K562 (cell line): ENCODE measurements around the gene JMJD1C. TPM values are rescaled to one million over a fixed set of nuclear protein-coding genes. Genes with fewer than 3 reads are reported as not detected.
A peak's percentile ranks its signal among the peaks of the same experiment; 100 is the strongest.

Experiments used
- BHLHE40 ChIP-seq: IDR thresholded peaks from 2 replicates; pipeline ENCODE4 v1.6.1; 2011; ENCODE audit warnings: low read length, improper control_type of control experiment
- CBX2 ChIP-seq: fragments of 200-600 bp; sonication (generic); IDR thresholded peaks from one replicate; pipeline ENCODE4 v1.6.1; 2012; ENCODE audit warnings: mild to moderate bottlenecking, low read length, inconsistent platforms; ENCODE audit not compliant: insufficient read depth, poor library complexity, severe bottlenecking
- FOSL1 ChIP-seq: fragments of 200-800 bp; sonication (Bioruptor generic); conservative IDR thresholded peaks from 2 replicates; pipeline ENCODE4 v1.6.1; 2016; ENCODE audit warnings: missing genetic modification characterization, missing compliant biosample characterization
- FOXP1 ChIP-seq: sonication (generic); formaldehyde crosslinking; IDR thresholded peaks from 2 replicates; pipeline ENCODE4 v1.8.0; 2022; ENCODE audit warnings: mild to moderate bottlenecking, missing genetic modification reagents
- GATAD2A ChIP-seq: fragments of 450-650 bp; IDR thresholded peaks from 2 replicates; pipeline ENCODE4 v1.6.1; 2017
- HINFP ChIP-seq: fragments of 450-650 bp; conservative IDR thresholded peaks from 2 replicates; pipeline ENCODE4 v1.6.1; 2016; ENCODE audit warnings: missing genetic modification characterization, low read depth, mild to moderate bottlenecking, control low read depth, missing compliant biosample characterization
- MTA2 ChIP-seq: fragments of 450-650 bp; IDR thresholded peaks from 2 replicates; pipeline ENCODE4 v1.6.1; 2016; ENCODE audit warnings: low read depth
- NR2C2 ChIP-seq, 2 experiments: fragments of 200-800 bp in 1 of 2; sonication (Bioruptor generic) in 1 of 2; sonication (generic) in 1 of 2; formaldehyde crosslinking in 1 of 2; IDR thresholded peaks; 2 replicates each; pipeline versions ENCODE4 v1.6.1 to v1.8.0; 2016 to 2022; ENCODE audit warnings: mild to moderate bottlenecking in 1 of 2, missing compliant biosample characterization in 1 of 2, missing genetic modification characterization in 1 of 2, missing genetic modification reagents in 1 of 2
- PHF21A ChIP-seq: fragments of 450-650 bp; IDR thresholded peaks from 2 replicates; pipeline ENCODE4 v1.6.1; 2017; ENCODE audit warnings: low read depth, borderline replicate concordance
- PHTF2 ChIP-seq: fragments of 250-450 bp; sonication (Bioruptor Pico); IDR thresholded peaks from 2 replicates; pipeline ENCODE4 v1.5.0; 2021; ENCODE audit warnings: mild to moderate bottlenecking
- PPARD ChIP-seq: fragments of 250-450 bp; sonication (Bioruptor Pico); IDR thresholded peaks from 2 replicates; pipeline ENCODE4 v1.8.0; 2022; ENCODE audit warnings: inconsistent platforms, mild to moderate bottlenecking, moderate library complexity
- PRMT5 ChIP-seq: sonication (generic); formaldehyde crosslinking; IDR thresholded peaks from 2 replicates; pipeline ENCODE4 v1.5.0; 2020; ENCODE audit warnings: missing genetic modification reagents
- RB1 ChIP-seq: fragments of 450-650 bp; IDR thresholded peaks from 2 replicates; pipeline ENCODE4 v1.6.1; 2017; ENCODE audit warnings: low read depth, mild to moderate bottlenecking
- RBM25 ChIP-seq: fragments of 200-400 bp; formaldehyde crosslinking; IDR thresholded peaks from 2 replicates; pipeline ENCODE4 v1.6.1; 2018; ENCODE audit warnings: low read length, low read depth, moderate library complexity; ENCODE audit not compliant: severe bottlenecking
- RBM39 ChIP-seq: fragments of 200-400 bp; formaldehyde crosslinking; optimal IDR thresholded peaks from 2 replicates; pipeline ENCODE3; 2018; ENCODE audit warnings: low read depth, low read length
- SMARCB1 ChIP-seq: IDR thresholded peaks from 2 replicates; pipeline ENCODE4 v1.6.1; 2011; ENCODE audit warnings: improper control_type of control experiment, low read depth; ENCODE audit not compliant: insufficient read length
- ZFP36 ChIP-seq: fragments of 150-350 bp; IDR thresholded peaks from 2 replicates; pipeline ENCODE4 v1.6.1; 2018; ENCODE audit warnings: low read length, low read depth; ENCODE audit not compliant: partially characterized antibody
- ZNF3 ChIP-seq: fragments of 250-450 bp; sonication (Bioruptor Pico); IDR thresholded peaks from 2 replicates; pipeline ENCODE4 v1.5.0; 2021; ENCODE audit warnings: mild to moderate bottlenecking, moderate library complexity
- ZNF316 ChIP-seq: fragments of 450-650 bp; IDR thresholded peaks from 2 replicates; pipeline ENCODE4 v1.6.1; 2016
- ZSCAN29 ChIP-seq: fragments of 450-650 bp; IDR thresholded peaks from 2 replicates; pipeline ENCODE4 v1.6.1; 2017
- polyA plus RNA-seq, 8 experiments: library from polyadenylated mRNA; depleted of rRNA in 4 of 8; stranded (reverse) in 5 of 8; unstranded in 3 of 8; fragments of >200 nt; fragmentation: Nextera tagmentation in 2 of 8; fragmentation: Illumina TruSeq in 1 of 8; extraction: Ambion mirVana in 2 of 8; extraction: Trizol in 1 of 8; gene quantifications; 2 replicates each; pipeline versions ENCODE4 v1.2.1 to v1.2.3, GENCODE V29; 2011 to 2014; ENCODE audit warnings: inconsistent platforms in 1 of 8, missing spikeins in 1 of 8
- total RNA-seq, 7 experiments: library from RNA; depleted of rRNA in 6 of 7; stranded (reverse); fragments of >200 nt in 6 of 7; fragmentation: Illumina TruSeq in 2 of 7; extraction: Trizol in 2 of 7; gene quantifications; 2 replicates each; pipeline versions ENCODE4 v1.2.1 to v1.2.3, GENCODE V29; 2011 to 2021; ENCODE audit warnings: low replicate concordance in 1 of 7
- TF ChIP-seq, protein P1 (sequence below): fragments of 200-800 bp; sonication (Bioruptor generic); IDR thresholded peaks from 2 replicates; pipeline ENCODE4 v1.6.1; 2017; ENCODE audit warnings: missing genetic modification characterization, missing compliant biosample characterization
- TF ChIP-seq, protein P2 (sequence below), 2 experiments: fragments of 450-650 bp in 1 of 2; IDR thresholded peaks; 2 replicates each; pipeline ENCODE4 v1.6.1; 2011 to 2017; ENCODE audit warnings: low read depth in 2 of 2, antibody characterized with exemption in 1 of 2, borderline replicate concordance in 1 of 2, low read length in 1 of 2, mild to moderate bottlenecking in 1 of 2, mixed read lengths in 1 of 2; ENCODE audit not compliant: control insufficient read depth in 1 of 2

The JMJD1C gene
- total and polyA plus RNA-seq, 9 of the 15 experiments (the other 6 are each of a cell fraction or from before 2014, with no cell fraction given): 25.3 to 68.0 (median 47.2) TPM

DNA sequence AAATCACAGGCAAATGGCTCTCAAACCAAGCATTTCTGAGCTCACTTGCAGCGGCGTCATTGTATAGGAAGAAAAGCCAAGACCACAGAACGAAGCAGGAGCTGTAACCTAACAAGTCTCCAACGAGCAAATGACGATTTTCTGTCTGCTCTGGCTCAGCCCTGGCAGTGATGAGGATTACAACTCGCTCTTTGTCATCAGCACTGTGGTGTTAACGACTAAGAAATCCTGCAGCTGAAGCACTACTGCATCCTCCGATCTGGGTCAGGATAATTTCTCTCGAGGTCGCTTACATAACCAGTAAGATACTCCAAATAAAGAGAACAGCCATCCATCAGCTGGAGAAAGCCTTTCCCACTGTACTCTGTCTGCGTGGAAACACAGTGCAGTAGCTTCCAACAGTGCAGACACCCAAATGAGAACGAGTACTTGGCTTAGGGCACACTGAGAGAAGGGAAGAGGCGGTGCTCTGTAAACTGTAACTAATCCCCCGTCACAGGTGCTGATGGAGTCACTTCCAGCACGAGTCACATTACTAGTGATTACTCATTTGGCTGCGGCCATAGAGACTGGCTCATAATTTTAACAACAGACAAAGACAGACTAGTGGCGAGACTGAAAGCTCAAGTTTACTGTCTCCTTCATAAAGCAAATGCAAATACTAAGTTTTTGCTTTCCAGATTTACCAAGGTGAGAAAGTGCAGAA lies 196.8 kb downstream of the JMJD1C start (continued):
- TF ChIP-seq FOSL1 (peak; percentile 98), GATAD2A (no peak; the same call in 1 of the 2 replicates), ZFP36 (no peak), PHTF2 (CRISPR knock-in tag) (no peak), PPARD (no peak), PHF21A (no peak), CBX2 (no peak), ZSCAN29 (0 out of 2 replicates have a peak, but pooled peaks have one; percentile 16), ZNF316 (no peak), NR2C2 (CRISPR knock-in tag; IDR thresholded peaks at IDR 0.05) (peak; percentile 27; the same call in 1 of the 2 replicates), NR2C2 (tag; IDR thresholded peaks at IDR 0.05) (peak; percentile 39; the same call in 1 of the 2 replicates), RBM25 (no peak), HINFP (tag) (no peak), PRMT5 (no peak), SMARCB1 (no peak), FOXP1 (CRISPR knock-in tag) (peak; percentile 81), ZNF3 (CRISPR knock-in tag) (no peak), RB1 (no peak; the same call in 1 of the 2 replicates), RBM39 (peak; percentile 89), BHLHE40 (peak; percentile 97), MTA2 (no peak; the same call in 1 of the 2 replicates)
- TF ChIP-seq, protein P1, sequence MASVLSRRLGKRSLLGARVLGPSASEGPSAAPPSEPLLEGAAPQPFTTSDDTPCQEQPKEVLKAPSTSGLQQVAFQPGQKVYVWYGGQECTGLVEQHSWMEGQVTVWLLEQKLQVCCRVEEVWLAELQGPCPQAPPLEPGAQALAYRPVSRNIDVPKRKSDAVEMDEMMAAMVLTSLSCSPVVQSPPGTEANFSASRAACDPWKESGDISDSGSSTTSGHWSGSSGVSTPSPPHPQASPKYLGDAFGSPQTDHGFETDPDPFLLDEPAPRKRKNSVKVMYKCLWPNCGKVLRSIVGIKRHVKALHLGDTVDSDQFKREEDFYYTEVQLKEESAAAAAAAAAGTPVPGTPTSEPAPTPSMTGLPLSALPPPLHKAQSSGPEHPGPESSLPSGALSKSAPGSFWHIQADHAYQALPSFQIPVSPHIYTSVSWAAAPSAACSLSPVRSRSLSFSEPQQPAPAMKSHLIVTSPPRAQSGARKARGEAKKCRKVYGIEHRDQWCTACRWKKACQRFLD (CRISPR knock-in tag): no peak
- TF ChIP-seq, protein P2, sequence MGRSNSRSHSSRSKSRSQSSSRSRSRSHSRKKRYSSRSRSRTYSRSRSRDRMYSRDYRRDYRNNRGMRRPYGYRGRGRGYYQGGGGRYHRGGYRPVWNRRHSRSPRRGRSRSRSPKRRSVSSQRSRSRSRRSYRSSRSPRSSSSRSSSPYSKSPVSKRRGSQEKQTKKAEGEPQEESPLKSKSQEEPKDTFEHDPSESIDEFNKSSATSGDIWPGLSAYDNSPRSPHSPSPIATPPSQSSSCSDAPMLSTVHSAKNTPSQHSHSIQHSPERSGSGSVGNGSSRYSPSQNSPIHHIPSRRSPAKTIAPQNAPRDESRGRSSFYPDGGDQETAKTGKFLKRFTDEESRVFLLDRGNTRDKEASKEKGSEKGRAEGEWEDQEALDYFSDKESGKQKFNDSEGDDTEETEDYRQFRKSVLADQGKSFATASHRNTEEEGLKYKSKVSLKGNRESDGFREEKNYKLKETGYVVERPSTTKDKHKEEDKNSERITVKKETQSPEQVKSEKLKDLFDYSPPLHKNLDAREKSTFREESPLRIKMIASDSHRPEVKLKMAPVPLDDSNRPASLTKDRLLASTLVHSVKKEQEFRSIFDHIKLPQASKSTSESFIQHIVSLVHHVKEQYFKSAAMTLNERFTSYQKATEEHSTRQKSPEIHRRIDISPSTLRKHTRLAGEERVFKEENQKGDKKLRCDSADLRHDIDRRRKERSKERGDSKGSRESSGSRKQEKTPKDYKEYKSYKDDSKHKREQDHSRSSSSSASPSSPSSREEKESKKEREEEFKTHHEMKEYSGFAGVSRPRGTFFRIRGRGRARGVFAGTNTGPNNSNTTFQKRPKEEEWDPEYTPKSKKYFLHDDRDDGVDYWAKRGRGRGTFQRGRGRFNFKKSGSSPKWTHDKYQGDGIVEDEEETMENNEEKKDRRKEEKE (IDR thresholded peaks at IDR 0.05; ENCODE audit: borderline replicate concordance in 1 of 2, control insufficient read depth in 1 of 2, low read depth in 2 of 2, low read length in 1 of 2): peak in 1 of 2 experiments; percentile 89; a peak in 1 of 4 replicates
